Right lobe of liver (tissue), 6 donors: ENCODE results near the gene DYNC1I1. TPM values are rescaled to one million over a fixed set of nuclear protein-coding genes. Genes with fewer than 3 reads are reported as not detected.

Source experiments
- ATAC-seq, 4 donors: fragments of 200-7000 bp; cut with Tn5 transposase; one replicate each; pipeline ENCODE4 v1.9.1; 2020; ENCODE audit warnings: mild to moderate bottlenecking in 4 of 4, moderate library complexity in 4 of 4
- DNase-seq, 3 donors: peaks; one replicate each; pipeline ENCODE4 v3.0.0-alpha.2; 2020
- H3K27ac ChIP-seq, 3 donors: fragments of 200-600 bp; one replicate each; pipeline ENCODE4 v1.8.0; 2022
- H3K27me3 ChIP-seq, 2 donors: fragments of 200-600 bp; one replicate each; pipeline ENCODE4 v1.8.0; 2022
- H3K36me3 ChIP-seq, 4 donors: fragments of 200-600 bp; sonication (generic) in 1 of 4; one replicate each; pipeline versions ENCODE4 v1.5.1 to v1.8.0; 2017 to 2022; ENCODE audit warnings: control low read depth in 1 of 4
- H3K4me1 ChIP-seq, 4 donors: fragments of 200-600 bp; sonication (generic) in 1 of 4; one replicate each; pipeline versions ENCODE4 v1.5.1 to v1.8.0; 2017 to 2022; ENCODE audit warnings: control low read depth in 1 of 4
- H3K4me3 ChIP-seq, 3 donors: fragments of 200-600 bp; one replicate each; pipeline ENCODE4 v1.8.0; 2022
- H3K9me3 ChIP-seq, 4 donors: fragments of 200-600 bp; sonication (generic) in 1 of 4; one replicate each; pipeline versions ENCODE4 v1.5.1 to v1.8.0; 2017 to 2022; ENCODE audit warnings: control low read depth in 1 of 4
- POLR2A ChIP-seq: fragments of 450-650 bp; IDR thresholded peaks from one replicate; pipeline ENCODE4 v1.6.1; 2017; ENCODE audit warnings: antibody characterized with exemption, mild to moderate bottlenecking
- WGBS: methylation state at CpG from one replicate; pipeline ENCODE4 v1.1.6; 2018; ENCODE audit warnings: low coverage, low lambda C conversion rate; ENCODE audit not compliant: insufficient coverage; ENCODE audit errors: missing lambda C conversion rate; 5-methylcytosine and 5-hydroxymethylcytosine counted together
- intact Hi-C, 2 donors: fragments of 100-400 bp; cut with DNase I; formaldehyde crosslinking; loops; one replicate each; pipeline versions ENCODE4 v1.11.2 to v1.14.1; 2022
- total RNA-seq, 6 experiments: library from RNA; depleted of rRNA in 2 of 6; stranded (reverse); fragments of >200 nt in 2 of 6; fragmentation: NEBNext Ultra II Directional in 3 of 6; extraction: Animal tissue kit (Norgen Biotek cat#: 25700) in 3 of 6; gene quantifications; one replicate each; pipeline versions ENCODE4 v1.1.0 to v1.2.4, GENCODE V29; 2016 to 2023
- TF ChIP-seq, protein P1 (sequence below), 4 donors: fragments of 200-600 bp in 3 of 4; fragments of 450-650 bp in 1 of 4; IDR thresholded peaks; one replicate each; pipeline versions ENCODE4 v1.5.1 to v1.8.0; 2016 to 2022; ENCODE audit warnings: antibody characterized with exemption in 4 of 4, mild to moderate bottlenecking in 2 of 4
- donor health status: DM: no; HTN: yes; CAD: no.
- donor health status: DM: no; HTN: no; CAD: no.
- donor health status: DM: no; HTN: no; CAD: no.
- donor health status: DM: no; HTN: yes; CAD: no.
- donor health status: DM: no; HTN: yes; CAD: no.

Gene DYNC1I1
- total RNA-seq, 6 experiments from 2014 or later: 0.09 to 1.1 (median 0.62) TPM

DNA sequence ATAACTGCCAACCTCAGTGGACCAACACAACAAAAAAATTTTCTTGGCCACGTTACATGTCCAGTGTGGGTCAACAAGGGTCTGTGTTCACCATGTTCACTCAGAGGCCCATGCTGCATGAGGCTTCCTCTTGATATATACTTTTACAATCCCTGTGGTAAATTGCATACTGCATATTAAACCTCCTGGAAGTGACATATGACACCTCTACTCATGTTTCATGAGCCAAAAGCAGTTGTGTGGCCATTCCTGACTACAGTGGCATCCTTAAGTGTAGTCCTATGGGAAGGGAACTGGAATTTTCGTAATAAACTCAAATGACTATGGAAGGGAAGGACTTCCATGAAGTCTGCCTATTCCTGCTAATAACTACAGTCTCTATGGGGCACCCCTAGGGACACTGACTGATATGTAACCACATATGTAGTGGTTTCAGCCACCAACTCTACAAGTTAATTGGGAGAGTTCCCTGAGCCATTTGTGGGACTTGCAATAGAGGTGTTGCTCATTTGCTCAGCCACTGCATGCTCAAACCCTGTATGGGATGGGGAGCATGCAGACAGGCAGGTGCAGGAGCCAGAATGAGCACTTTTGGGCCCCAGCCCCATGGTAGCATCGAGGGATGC is 9.7 kb downstream of the DYNC1I1 start:
- H3K27me3 ChIP-seq: no peaks in the 10 kb centered on the region
- ATAC-seq (no peak), DNase-seq (no peak)
- intact Hi-C loops: no loop called here
- no peak for TF ChIP-seq POLR2A
- TF ChIP-seq, protein P1, sequence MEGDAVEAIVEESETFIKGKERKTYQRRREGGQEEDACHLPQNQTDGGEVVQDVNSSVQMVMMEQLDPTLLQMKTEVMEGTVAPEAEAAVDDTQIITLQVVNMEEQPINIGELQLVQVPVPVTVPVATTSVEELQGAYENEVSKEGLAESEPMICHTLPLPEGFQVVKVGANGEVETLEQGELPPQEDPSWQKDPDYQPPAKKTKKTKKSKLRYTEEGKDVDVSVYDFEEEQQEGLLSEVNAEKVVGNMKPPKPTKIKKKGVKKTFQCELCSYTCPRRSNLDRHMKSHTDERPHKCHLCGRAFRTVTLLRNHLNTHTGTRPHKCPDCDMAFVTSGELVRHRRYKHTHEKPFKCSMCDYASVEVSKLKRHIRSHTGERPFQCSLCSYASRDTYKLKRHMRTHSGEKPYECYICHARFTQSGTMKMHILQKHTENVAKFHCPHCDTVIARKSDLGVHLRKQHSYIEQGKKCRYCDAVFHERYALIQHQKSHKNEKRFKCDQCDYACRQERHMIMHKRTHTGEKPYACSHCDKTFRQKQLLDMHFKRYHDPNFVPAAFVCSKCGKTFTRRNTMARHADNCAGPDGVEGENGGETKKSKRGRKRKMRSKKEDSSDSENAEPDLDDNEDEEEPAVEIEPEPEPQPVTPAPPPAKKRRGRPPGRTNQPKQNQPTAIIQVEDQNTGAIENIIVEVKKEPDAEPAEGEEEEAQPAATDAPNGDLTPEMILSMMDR (IDR thresholded peaks at IDR 0.05): no peak
- no peaks in the 10 kb centered on the region for H3K36me3 ChIP-seq
- H3K4me1 ChIP-seq: no peaks in the 10 kb centered on the region
- WGBS: 73% methylated on average over 3 of the region's 3 CpGs
- no peaks in the 10 kb centered on the region for H3K9me3 ChIP-seq
- no peak overlapping the region for H3K4me3 ChIP-seq
- H3K27ac ChIP-seq: no peak overlapping the region

DNA sequence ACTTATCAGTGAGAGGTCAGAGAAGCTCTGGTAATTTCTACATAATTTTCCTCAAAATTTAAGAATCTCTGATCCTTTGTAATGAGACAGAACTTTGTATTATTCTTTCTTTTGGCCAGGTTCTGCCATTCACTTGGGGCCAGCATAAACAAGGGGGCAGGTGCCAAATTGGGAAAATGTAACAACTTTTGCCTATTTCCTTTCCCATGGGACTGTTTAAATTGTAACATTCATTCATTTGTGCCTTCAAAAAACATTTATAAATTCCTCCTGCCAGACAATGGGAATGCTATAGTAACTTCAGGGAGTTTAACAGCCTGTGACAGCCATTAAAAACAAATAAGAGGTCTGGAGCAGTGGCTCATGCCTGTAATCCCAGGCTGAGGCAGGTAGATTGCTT is 12.4 kb downstream of the DYNC1I1 start:
- Histone ChIP-seq H3K4me3 (no peak overlapping the region), H3K36me3 (no peaks in the 10 kb centered on the region), H3K4me1 (no peaks in the 10 kb centered on the region), H3K27me3 (no peaks in the 10 kb centered on the region), H3K27ac (no peak overlapping the region), H3K9me3 (no peaks in the 10 kb centered on the region)
- intact Hi-C loops: no loop called here
- ATAC-seq (no peak), DNase-seq (no peak)
- no peak for TF ChIP-seq POLR2A
- TF ChIP-seq, protein P1 (IDR thresholded peaks at IDR 0.05): no peak

DNA sequence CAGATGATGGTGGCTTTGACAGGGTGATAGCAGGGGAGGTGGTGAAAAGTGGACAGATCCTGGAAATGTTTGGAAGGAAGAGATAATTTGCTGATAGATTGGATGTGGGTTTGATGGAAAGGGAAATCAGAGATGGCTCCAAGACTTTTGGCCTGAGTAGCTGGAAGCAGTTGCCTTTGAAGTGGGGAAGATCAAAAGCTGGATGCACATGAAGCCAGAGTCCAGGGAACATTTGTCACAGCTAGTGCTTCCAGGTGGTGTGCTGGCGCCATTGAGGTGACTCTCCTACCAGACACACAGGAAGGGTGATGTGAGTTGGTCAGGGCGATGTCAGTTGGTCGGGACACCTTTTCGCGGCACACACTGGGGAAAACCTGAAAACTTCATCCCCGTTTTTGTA is 15.9 kb downstream of the DYNC1I1 start:
- no peaks in the 10 kb centered on the region for H3K4me1 ChIP-seq
- no peak overlapping the region for H3K4me3 ChIP-seq
- ATAC-seq (no peak), DNase-seq (no peak)
- no peaks in the 10 kb centered on the region for H3K36me3 ChIP-seq
- H3K27me3 ChIP-seq: no peaks in the 10 kb centered on the region
- H3K27ac ChIP-seq: no peak overlapping the region
- TF ChIP-seq POLR2A: no peak
- TF ChIP-seq, protein P1 (IDR thresholded peaks at IDR 0.05): no peak
- intact Hi-C loops: no loop called here
- WGBS: 70% methylated on average over 1 of the region's 6 CpGs
- H3K9me3 ChIP-seq: no peaks in the 10 kb centered on the region

DNA sequence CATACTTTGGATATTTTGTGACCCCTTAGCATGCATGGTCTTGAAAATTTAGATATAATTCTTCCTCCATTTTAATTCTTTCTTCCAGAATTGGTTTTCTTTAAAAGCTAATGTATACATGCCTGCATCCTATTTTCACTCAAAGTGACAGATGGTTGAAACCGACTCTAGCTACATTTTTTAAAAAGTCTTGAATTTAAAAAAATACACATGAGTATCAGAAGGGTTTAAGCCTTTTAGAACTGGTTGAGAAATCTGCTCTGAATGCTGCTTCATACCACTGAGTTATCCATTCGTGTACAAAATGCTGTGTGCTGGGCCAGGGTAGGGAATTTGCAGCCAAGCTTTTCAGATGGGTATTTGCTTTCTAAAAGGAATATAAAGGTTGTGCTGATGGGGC is 16.5 kb downstream of the DYNC1I1 start:
- no peak overlapping the region for H3K27ac ChIP-seq
- no peaks in the 10 kb centered on the region for H3K36me3 ChIP-seq
- DNase-seq (no peak), ATAC-seq (no peak)
- no peak for TF ChIP-seq POLR2A
- TF ChIP-seq, protein P1 (IDR thresholded peaks at IDR 0.05): no peak
- intact Hi-C loops: no loop called here
- WGBS: 39% methylated on average over 2 of the region's 2 CpGs
- H3K4me3 ChIP-seq: no peak overlapping the region
- H3K9me3 ChIP-seq: no peaks in the 10 kb centered on the region
- no peaks in the 10 kb centered on the region for H3K4me1 ChIP-seq
- no peaks in the 10 kb centered on the region for H3K27me3 ChIP-seq

DNA sequence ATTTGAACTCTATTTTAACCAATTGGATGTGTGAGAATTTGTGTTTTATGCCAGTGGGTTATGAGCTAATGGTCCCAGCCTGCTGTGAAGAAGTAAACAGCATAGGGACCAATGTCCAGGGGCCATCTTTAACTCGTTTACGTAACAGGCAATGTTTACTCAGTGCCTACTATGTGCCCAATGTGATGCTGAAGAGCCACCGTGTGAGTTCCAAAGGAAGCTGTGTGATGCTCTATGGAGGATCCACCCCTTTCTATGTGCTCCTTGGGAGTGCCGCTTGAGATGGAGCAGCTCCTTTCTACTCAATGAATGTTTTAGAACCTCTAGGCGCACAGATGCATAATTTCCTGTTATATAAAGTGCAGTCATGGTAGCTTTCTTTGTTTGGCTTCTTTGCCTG is 21.3 kb downstream of the DYNC1I1 start:
- no peaks in the 10 kb centered on the region for H3K27me3 ChIP-seq
- H3K4me1 ChIP-seq: no peaks in the 10 kb centered on the region
- H3K27ac ChIP-seq: no peak overlapping the region
- H3K36me3 ChIP-seq: no peaks in the 10 kb centered on the region
- DNase-seq (no peak), ATAC-seq (no peak)
- H3K9me3 ChIP-seq: no peaks in the 10 kb centered on the region
- 73% methylated on average over 3 of the region's 5 CpGs for WGBS
- H3K4me3 ChIP-seq: no peak overlapping the region
- intact Hi-C loops: no loop called here
- no peak for TF ChIP-seq POLR2A
- TF ChIP-seq, protein P1 (IDR thresholded peaks at IDR 0.05): no peak
